ENCODE results near the gene AFF4. TPM values are rescaled to one million over a fixed set of nuclear protein-coding genes. Genes with fewer than 3 reads are reported as not detected.
"Not testable (repeated sequence)": the region's sequence is repeated elsewhere in the genome, so short reads cannot be mapped to it uniquely, and the experiment has no call there.

Gene AFF4
- total RNA-seq, 1 donor from 2014 or later = 62.4 TPM

DNA sequence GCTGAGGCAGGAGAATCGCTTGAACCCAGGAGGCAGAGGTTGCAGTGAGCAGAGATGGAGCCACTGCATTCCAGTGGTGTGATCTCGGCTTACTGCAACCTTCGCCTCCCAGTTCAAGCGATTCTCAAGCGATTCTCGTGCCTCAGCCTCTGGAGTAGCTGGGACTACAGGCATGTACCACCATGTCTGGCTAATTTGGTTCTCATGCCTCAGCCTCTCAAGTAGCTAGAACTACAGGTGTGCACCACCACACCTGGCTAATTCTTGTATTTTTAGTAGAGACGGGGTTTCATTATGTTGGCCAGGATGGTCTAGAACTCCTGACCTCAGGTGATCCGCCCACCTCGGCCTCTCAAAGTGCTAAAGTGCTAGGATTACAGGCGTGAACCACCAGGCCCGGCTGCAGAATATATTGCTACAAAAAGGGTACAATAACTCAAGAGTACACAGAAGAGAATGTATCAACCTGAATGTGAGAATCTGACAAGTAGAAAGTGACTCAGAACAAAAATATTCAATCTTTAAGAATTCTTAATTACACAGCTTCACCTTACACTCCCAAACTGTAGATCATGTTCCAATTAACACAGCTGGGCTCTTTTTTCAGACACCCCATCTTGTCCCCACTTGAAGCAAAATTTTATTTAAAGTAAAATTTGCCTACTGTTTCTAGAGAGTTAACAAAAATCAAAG is 2.2 kb downstream of the AFF4 start:
- not testable (repeated sequence) for FAIRE-seq; DNase-seq (ENCODE audit: low spot score in 2 of 2)

- FAIRE-seq; DNase-seq (ENCODE audit: low spot score in 2 of 2): not testable (repeated sequence)
These were observed 7.2 kb downstream of the AFF4 start for GRCh38 chr5:132956166-132956799.

- DNase-seq (ENCODE audit: low spot score in 2 of 2) = no peak
- no peak for FAIRE-seq
These were observed 9.7 kb downstream of the AFF4 start for GRCh38 chr5:132953710-132954109.

GRCh38 chr5:132952829-132953228 is 10.6 kb downstream of the AFF4 start:
- DNase-seq (ENCODE audit: low spot score in 2 of 2) (no peak), FAIRE-seq (no peak)

DNA sequence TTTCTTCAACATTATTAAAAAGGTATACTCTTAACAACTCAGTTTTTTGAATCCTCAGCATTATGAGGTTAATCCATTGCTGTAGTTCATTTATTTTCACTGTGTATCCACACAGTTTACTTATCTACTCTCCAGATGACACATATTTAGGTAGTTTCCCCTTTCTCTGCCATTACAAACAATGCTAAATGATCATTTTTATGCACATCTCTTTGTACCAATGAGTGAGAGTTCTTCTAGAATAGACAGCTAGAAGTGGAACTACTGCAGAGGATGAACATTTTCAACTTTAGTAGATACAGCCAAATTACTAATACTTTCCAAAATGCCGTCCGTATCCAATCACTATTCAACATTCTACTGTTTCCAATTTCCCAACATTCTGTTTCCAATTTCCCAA is 11.5 kb downstream of the AFF4 start:
- DNase-seq (ENCODE audit: low spot score in 2 of 2) (no peak), FAIRE-seq (no peak)

- no peak for FAIRE-seq
- no peak for DNase-seq (ENCODE audit: low spot score in 2 of 2)
These were observed 14.3 kb downstream of the AFF4 start for GRCh38 chr5:132949136-132949535.

GRCh38 chr5:132947671-132948070 is 15.8 kb downstream of the AFF4 start:
- FAIRE-seq = no peak
- DNase-seq (ENCODE audit: low spot score in 2 of 2) = no peak

DNA sequence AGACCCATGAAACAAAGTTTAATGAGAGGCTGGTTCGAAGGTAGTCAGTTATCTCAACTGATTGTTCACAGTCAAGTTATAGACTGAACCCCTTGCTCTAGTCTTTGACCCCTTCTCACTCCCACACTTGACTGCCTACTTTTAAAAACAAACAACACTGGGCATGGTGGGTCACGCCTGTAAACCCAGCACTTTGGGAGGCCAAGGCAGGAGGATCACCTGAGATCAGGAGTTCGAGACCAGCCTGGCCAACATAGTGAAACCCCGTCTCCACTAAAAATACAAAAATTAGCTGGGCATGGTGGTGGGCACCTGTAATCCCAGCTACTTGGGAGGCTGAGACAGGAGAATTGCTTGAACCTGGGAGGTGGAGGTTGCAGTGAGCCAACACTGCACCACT is 18.1 kb downstream of the AFF4 start:
- DNase-seq (ENCODE audit: low spot score in 2 of 2); FAIRE-seq: not testable (repeated sequence)

DNA sequence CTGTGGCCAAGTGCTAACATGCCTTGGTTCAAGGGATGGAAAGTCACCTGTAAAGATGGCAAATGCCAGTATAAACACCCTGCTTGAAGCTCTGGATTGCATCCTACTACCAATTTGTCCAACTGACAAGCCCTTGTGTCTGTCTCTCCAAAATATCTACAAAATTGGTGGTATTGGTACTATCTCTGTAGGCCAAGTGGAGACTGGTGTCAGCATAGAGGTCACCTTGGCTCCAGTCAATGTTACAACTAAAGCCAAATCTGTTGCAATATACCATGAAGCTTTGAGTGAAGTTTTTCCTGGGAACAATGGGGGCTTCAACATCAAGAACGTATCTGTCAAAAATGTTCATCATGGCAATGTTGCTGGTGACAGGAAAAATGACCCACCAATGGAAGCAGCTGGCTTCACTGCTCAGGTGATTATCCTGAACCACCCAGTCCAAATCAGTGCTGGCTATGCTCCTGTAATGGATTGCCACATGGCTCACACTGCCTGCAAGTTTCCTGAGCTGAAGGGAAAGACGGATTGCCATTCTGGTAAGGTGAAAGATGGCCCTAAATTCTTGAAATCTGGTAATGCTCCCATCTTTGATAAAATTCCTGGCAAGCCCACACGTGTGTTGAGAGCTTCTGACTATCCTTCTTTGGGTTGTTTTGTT is 19.9 kb downstream of the AFF4 start:
- no peak for DNase-seq (ENCODE audit: low spot score in 2 of 2)
- FAIRE-seq = no peak

DNA sequence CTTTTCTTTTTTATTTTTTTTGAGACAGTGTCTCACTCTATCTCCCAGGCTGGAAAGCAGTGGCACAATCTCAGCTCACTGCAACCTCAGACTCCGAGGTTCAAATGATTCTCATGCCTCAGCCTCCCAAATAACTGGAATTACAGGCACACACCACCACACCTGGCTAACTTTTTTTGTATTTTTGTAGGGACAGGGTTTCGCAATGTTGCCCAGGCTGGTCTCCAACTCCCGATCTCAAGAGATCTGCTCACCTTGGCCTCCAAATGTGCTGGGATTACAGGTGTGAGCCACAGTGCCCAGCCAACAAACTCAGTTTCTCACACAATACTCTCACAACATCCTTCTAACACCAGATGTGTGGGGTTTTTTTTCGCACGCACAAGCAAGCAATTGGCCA is 22.1 kb downstream of the AFF4 start:
- FAIRE-seq = no peak

GRCh38 chr5:132928062-132928407 is 35.4 kb downstream of the AFF4 start:
- FAIRE-seq = no peak
- no peak for DNase-seq (ENCODE audit: low spot score in 2 of 2)

More for the DNA sequence above, 22.1 kb downstream of the AFF4 start:
- no peak for DNase-seq (ENCODE audit: low spot score in 2 of 2)

- DNase-seq (ENCODE audit: low spot score in 2 of 2) = no peak
- FAIRE-seq = no peak
These were observed 35.9 kb downstream of the AFF4 start for GRCh38 chr5:132927355-132928061.

GRCh38 chr5:132926437-132926836 is 37.0 kb downstream of the AFF4 start:
- DNase-seq (ENCODE audit: low spot score in 2 of 2) (no peak), FAIRE-seq (no peak)

GRCh38 chr5:132916086-132916485 is 47.3 kb downstream of the AFF4 start:
- DNase-seq (ENCODE audit: low spot score in 2 of 2) (no peak), FAIRE-seq (no peak)

DNA sequence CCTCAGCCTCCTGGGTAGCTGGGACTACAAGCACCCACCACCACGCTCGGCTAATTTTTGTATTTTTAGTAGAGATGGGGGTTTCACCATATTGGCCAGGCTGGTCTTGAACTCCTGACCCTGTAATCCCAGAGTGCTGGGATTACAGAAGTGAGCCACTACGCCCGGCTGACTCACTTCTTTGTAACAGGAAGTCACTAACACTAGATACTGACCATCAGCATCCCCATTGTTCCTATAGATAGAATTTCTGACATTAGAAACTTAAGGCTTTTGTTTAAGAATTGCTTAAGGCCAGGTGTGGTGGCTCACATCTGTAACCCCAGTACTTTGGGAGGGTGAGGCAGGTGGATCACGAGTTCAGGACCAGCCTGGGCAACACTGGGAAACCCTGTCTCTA is 47.8 kb downstream of the AFF4 start:
- DNase-seq (ENCODE audit: low spot score in 2 of 2) = no peak
- FAIRE-seq = no peak

DNA sequence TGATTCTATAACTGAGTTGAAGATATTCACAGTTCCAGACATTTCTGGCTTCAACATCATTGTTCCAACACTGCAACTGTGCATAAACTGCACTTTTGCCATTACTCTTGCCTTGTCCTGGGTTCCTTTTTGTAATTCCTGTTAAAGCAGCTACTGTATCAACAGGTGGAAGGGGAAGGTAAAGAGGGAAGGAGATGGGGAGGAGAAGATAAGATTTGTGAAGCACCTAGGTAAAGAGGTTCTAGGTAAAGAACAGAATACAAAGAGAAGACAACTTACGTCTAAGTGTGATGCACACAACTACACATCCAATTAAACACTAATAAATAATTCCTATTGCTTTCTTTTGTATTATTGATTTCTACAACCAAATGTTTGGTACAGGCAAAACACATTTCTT is 53.7 kb downstream of the AFF4 start:
- DNase-seq (ENCODE audit: low spot score in 2 of 2) (no peak), FAIRE-seq (no peak)

GRCh38 chr5:132907161-132907560 is 56.3 kb downstream of the AFF4 start:
- FAIRE-seq (no peak), DNase-seq (ENCODE audit: low spot score in 2 of 2) (no peak)

DNA sequence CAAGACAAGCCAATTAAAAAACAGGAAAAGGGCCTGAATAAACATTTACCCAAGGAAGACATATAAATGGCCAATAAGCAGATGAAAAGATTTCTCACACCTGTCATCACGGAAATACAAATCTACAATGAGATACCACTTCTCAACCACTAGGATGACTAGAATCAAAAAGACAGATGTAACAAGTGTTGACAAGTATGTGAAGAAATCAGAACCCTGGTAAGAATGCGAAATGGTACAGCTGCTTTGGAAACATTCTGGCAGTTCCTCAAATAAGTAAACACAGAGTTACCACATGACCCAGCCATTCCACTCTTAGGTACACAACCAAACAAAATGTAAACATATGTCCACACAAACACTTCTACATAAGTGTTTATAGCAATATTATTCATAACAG is 57.5 kb downstream of the AFF4 start:
- no peak for DNase-seq (ENCODE audit: low spot score in 2 of 2)
- no peak for FAIRE-seq

GRCh38 chr5:132901730-132902129 is 61.7 kb downstream of the AFF4 start:
- DNase-seq (ENCODE audit: low spot score in 2 of 2) (no peak), FAIRE-seq (no peak)

DNA sequence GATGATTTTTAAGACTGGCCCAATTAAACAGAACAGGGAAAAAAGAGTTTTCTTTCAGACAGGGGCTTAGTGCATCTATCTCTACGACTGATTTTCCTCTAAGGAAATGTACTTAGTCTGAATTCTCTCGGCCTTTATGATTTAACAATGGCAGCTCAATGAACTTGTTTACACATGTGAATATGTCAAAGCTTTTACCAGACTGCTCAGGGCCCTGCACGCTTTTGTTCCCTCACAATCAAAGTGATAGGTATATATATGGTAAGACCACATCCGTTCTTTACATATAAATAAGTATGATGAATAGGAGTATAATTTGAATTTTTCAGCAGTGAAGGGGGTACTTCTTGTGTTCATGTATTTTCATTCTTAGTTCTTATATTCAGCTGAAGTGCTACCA is 62.4 kb downstream of the AFF4 start:
- FAIRE-seq (no peak), DNase-seq (ENCODE audit: low spot score in 2 of 2) (no peak)

DNA sequence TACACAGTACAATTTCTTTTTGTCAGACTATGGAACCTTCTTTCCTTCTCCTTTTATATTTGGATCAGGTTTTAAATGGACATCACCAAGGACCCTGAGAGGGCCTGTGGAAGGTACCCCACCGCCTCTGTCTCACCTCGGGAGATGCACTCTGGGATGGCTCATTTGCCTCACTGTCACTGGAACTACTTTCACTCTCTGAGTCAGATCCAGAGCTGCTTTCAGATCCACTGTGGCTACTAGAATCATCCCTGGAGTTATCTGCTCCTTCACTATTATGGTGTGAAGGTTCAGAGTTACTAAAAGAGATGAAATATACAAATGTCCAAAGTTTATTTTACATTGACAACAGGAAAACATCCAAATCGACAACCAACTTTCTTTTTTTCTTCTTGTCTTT is 65.3 kb downstream of the AFF4 start:
- no peak for FAIRE-seq
- DNase-seq (ENCODE audit: low spot score in 2 of 2) = no peak

All from frontal cortex (tissue), 4 donors.